Measurements from ENCODE around the gene CHRM5.
A peak's percentile ranks its signal among the peaks of the same experiment; 100 is the strongest.
"Not testable (repeated sequence)": the region's sequence is repeated elsewhere in the genome, so short reads cannot be mapped to it uniquely, and the experiment has no call there.

The CHRM5 gene

GRCh38 chr15:34043391-34043790 lies 75.1 kb downstream of the CHRM5 start:
- no peak for DNase-seq

GRCh38 chr15:34043813-34044212 lies 75.5 kb downstream of the CHRM5 start:
- no peak for DNase-seq

GRCh38 chr15:34046471-34047145 lies 78.3 kb downstream of the CHRM5 start:
- no peak for DNase-seq

- no peak for DNase-seq
Measured at GRCh38 chr15:34047893-34048775, 79.8 kb downstream of the CHRM5 start.

GRCh38 chr15:34049112-34049511 lies 80.8 kb downstream of the CHRM5 start:
- no peak for DNase-seq

- not testable (repeated sequence) for DNase-seq
Measured at GRCh38 chr15:34050385-34050784, 82.1 kb downstream of the CHRM5 start.

- no peak for DNase-seq
Measured at GRCh38 chr15:34054081-34054707, 85.9 kb downstream of the CHRM5 start.

GRCh38 chr15:34055868-34056595 lies 87.7 kb downstream of the CHRM5 start:
- no peak for DNase-seq

GRCh38 chr15:34056911-34057310 lies 88.6 kb downstream of the CHRM5 start:
- DNase-seq: no peak

GRCh38 chr15:34059476-34059875 lies 91.2 kb downstream of the CHRM5 start:
- DNase-seq: no peak

GRCh38 chr15:34059946-34060345 lies 91.6 kb downstream of the CHRM5 start:
- no peak for DNase-seq

GRCh38 chr15:34064438-34064837 lies 96.1 kb downstream of the CHRM5 start:
- no peak for DNase-seq

GRCh38 chr15:34065261-34065660 lies 97.0 kb downstream of the CHRM5 start:
- no peak for DNase-seq

- no peak for DNase-seq
Measured at GRCh38 chr15:34065941-34066340, 97.6 kb downstream of the CHRM5 start.

- DNase-seq: no peak
Measured at GRCh38 chr15:34070003-34070402, 101.7 kb downstream of the CHRM5 start.

- no peak for DNase-seq
Measured at GRCh38 chr15:34076785-34077184, 108.5 kb downstream of the CHRM5 start.

- DNase-seq: no peak
Measured at GRCh38 chr15:34078900-34079299, 110.6 kb downstream of the CHRM5 start.

- no peak for DNase-seq
Measured at GRCh38 chr15:34079904-34080303, 111.6 kb downstream of the CHRM5 start.

GRCh38 chr15:34084086-34084485 lies 115.8 kb downstream of the CHRM5 start:
- DNase-seq: no peak

GRCh38 chr15:34085746-34086145 lies 117.4 kb downstream of the CHRM5 start:
- no peak for DNase-seq

- no peak for DNase-seq
Measured at GRCh38 chr15:34099914-34100313, 131.6 kb downstream of the CHRM5 start.

GRCh38 chr15:34101366-34102174 lies 133.3 kb downstream of the CHRM5 start, which contains the start of the genes EMC7 and PGBD4:
TSS of gene EMC7 (minus strand) at chr15:34101862. CDS start at chr15:34101839, 23 bp downstream.
TSS of gene PGBD4 (plus strand) at chr15:34102083. CDS start at chr15:34102532, 449 bp downstream.
- DNase-seq: peak; percentile 99

All from activated CD4-positive, alpha-beta T cell treated with anti-CD3 and anti-CD28 coated beads for 48 hours (primary cell).